HepG2 (cell line): ENCODE results near the gene DEFB112. TPM values are rescaled to one million over a fixed set of nuclear protein-coding genes. Genes with fewer than 3 reads are reported as not detected.

Experiments used
- ARNT2 ChIP-seq: sonication (generic); formaldehyde crosslinking; IDR thresholded peaks from 2 replicates; pipeline ENCODE4 v1.8.0; 2022; ENCODE audit warnings: mild to moderate bottlenecking, low read depth, missing genetic modification reagents, moderate library complexity
- ATF5 ChIP-seq: sonication (generic); formaldehyde crosslinking; IDR thresholded peaks from 2 replicates; pipeline ENCODE4 v1.4.0; 2020; ENCODE audit warnings: mild to moderate bottlenecking, low read depth, missing genetic modification reagents
- BORCS8-MEF2B ChIP-seq: sonication (generic); formaldehyde crosslinking; IDR thresholded peaks from 2 replicates; pipeline ENCODE4 v1.8.0; 2022; ENCODE audit warnings: mild to moderate bottlenecking, missing genetic modification reagents
- CEBPG ChIP-seq: IDR thresholded peaks from 2 replicates; pipeline ENCODE4 v1.6.1; 2016
- FOXC1 ChIP-seq: sonication (generic); formaldehyde crosslinking; IDR thresholded peaks from 2 replicates; pipeline ENCODE4 v1.8.0; 2022; ENCODE audit warnings: mild to moderate bottlenecking, missing genetic modification reagents, borderline replicate concordance
- FOXO1 ChIP-seq: sonication (generic); formaldehyde crosslinking; IDR thresholded peaks from 2 replicates; pipeline ENCODE4 v1.4.0; 2020; ENCODE audit warnings: missing genetic modification reagents
- GATAD2A ChIP-seq: IDR thresholded peaks from 2 replicates; pipeline ENCODE4 v1.6.1; 2016
- MNT ChIP-seq: fragments of 450-650 bp; IDR thresholded peaks from 2 replicates; pipeline ENCODE4 v1.6.1; 2016
- NCOR1 ChIP-seq: fragments of 200-600 bp; sonication (generic); IDR thresholded peaks from 2 replicates; pipeline ENCODE4 v1.7.0; 2017; ENCODE audit warnings: antibody characterized with exemption, low read length, borderline replicate concordance
- NFE2L2 ChIP-seq: fragments of 150-350 bp; IDR thresholded peaks from 2 replicates; pipeline ENCODE4 v1.6.1; 2014; ENCODE audit warnings: low read length
- PHF20 ChIP-seq: sonication (generic); formaldehyde crosslinking; IDR thresholded peaks from 2 replicates; pipeline ENCODE4 v1.5.0; 2020; ENCODE audit warnings: mild to moderate bottlenecking, missing genetic modification reagents
- PRPF4 ChIP-seq: fragments of 200-400 bp; formaldehyde crosslinking; IDR thresholded peaks from 2 replicates; pipeline ENCODE4 v1.6.1; 2016; ENCODE audit warnings: low read length, low read depth; ENCODE audit not compliant: poor library complexity, severe bottlenecking
- RFXAP ChIP-seq: sonication (generic); formaldehyde crosslinking; IDR thresholded peaks from 2 replicates; pipeline ENCODE4 v1.4.0; 2020; ENCODE audit warnings: missing genetic modification reagents, borderline replicate concordance
- ZBTB14 ChIP-seq: sonication (generic); formaldehyde crosslinking; IDR thresholded peaks from 2 replicates; pipeline ENCODE4 v1.4.0; 2020; ENCODE audit warnings: missing genetic modification reagents
- ZNF281 ChIP-seq: sonication (generic); formaldehyde crosslinking; IDR thresholded peaks from 2 replicates; pipeline ENCODE4 v1.4.0; 2020; ENCODE audit warnings: missing genetic modification reagents, borderline replicate concordance
- ZNF383 ChIP-seq: sonication (generic); formaldehyde crosslinking; IDR thresholded peaks from 2 replicates; pipeline ENCODE4 v1.4.0; 2020; ENCODE audit warnings: missing genetic modification reagents, mild to moderate bottlenecking, borderline replicate concordance
- ZNF460 ChIP-seq: sonication (generic); formaldehyde crosslinking; IDR thresholded peaks from 2 replicates; pipeline ENCODE4 v1.5.1; 2020; ENCODE audit warnings: missing genetic modification reagents, mild to moderate bottlenecking, borderline replicate concordance
- ZNF468 ChIP-seq: sonication (generic); formaldehyde crosslinking; IDR thresholded peaks from 2 replicates; pipeline ENCODE4 v1.8.0; 2022; ENCODE audit warnings: mild to moderate bottlenecking, moderate library complexity, missing genetic modification reagents
- ZNF549 ChIP-seq: sonication (generic); formaldehyde crosslinking; IDR thresholded peaks from 2 replicates; pipeline ENCODE4 v1.5.0; 2020; ENCODE audit warnings: missing genetic modification reagents
- ZNF777 ChIP-seq: sonication (generic); formaldehyde crosslinking; IDR thresholded peaks from 2 replicates; pipeline ENCODE4 v1.4.0; 2020; ENCODE audit warnings: missing genetic modification reagents
- ZNF781 ChIP-seq: sonication (generic); formaldehyde crosslinking; IDR thresholded peaks from 2 replicates; pipeline ENCODE4 v1.5.1; 2020; ENCODE audit warnings: borderline replicate concordance, mild to moderate bottlenecking, missing genetic modification reagents; ENCODE audit errors: not compliant biosample characterization
- ZNF790 ChIP-seq: sonication (generic); formaldehyde crosslinking; IDR thresholded peaks from 2 replicates; pipeline ENCODE4 v1.8.0; 2022; ENCODE audit warnings: missing genetic modification reagents, mild to moderate bottlenecking, borderline replicate concordance
- ZSCAN25 ChIP-seq: sonication (generic); formaldehyde crosslinking; IDR thresholded peaks from 2 replicates; pipeline ENCODE4 v1.8.0; 2022; ENCODE audit warnings: mild to moderate bottlenecking, missing genetic modification reagents
- polyA plus RNA-seq, 8 experiments: library from polyadenylated mRNA; depleted of rRNA in 3 of 8; stranded (reverse) in 7 of 8; unstranded in 1 of 8; fragments of >200 nt; fragmentation: Illumina TruSeq in 4 of 8; extraction: Trizol in 4 of 8; gene quantifications; 2 replicates each; pipeline versions ENCODE4 v1.2.1 to v1.2.3, GENCODE V29; 2011 to 2016; ENCODE audit warnings: low read depth in 4 of 8, missing spikeins in 1 of 8, mixed read lengths in 1 of 8; ENCODE audit not compliant: insufficient read depth in 1 of 8
- total RNA-seq, 5 experiments: library from RNA; depleted of rRNA; stranded (reverse); fragments of >200 nt; fragmentation: Illumina TruSeq; extraction: Trizol; gene quantifications; 2 replicates each; pipeline ENCODE4 v1.2.3, GENCODE V29; 2016; ENCODE audit warnings: low read depth in 1 of 5
- TF ChIP-seq, protein P1 (sequence below): sonication (generic); formaldehyde crosslinking; IDR thresholded peaks from 2 replicates; pipeline ENCODE4 v1.8.0; 2022; ENCODE audit warnings: missing genetic modification reagents, low read depth, mild to moderate bottlenecking, borderline replicate concordance

DEFB112 gene
- total and polyA plus RNA-seq, 2 of the 13 experiments (the other 11 are each of a cell fraction or from before 2014, with no cell fraction given) = not detected

- TF ChIP-seq ZNF281 (CRISPR knock-in tag) (peak; percentile 32; the same call in 1 of the 2 replicates), MNT (peak; percentile 61), GATAD2A (CRISPR knock-in tag) (peak; percentile 95), ZNF549 (no peak), ZNF790 (no peak), NCOR1 (peak; percentile 72), FOXC1 (peak; percentile 36; the same call in 1 of the 2 replicates), ZNF468 (no peak), BORCS8-MEF2B (CRISPR knock-in tag) (peak; percentile 61; the same call in 1 of the 2 replicates), ZSCAN25 (no peak), CEBPG (CRISPR knock-in tag) (peak; percentile 87), FOXO1 (peak; percentile 96), ATF5 (CRISPR knock-in tag) (no peak), ARNT2 (CRISPR knock-in tag) (no peak), PHF20 (no peak), ZNF383 (0 out of 2 replicates have a peak, but pooled peaks have one; percentile 63), RFXAP (CRISPR knock-in tag) (no peak), ZBTB14 (no peak), ZNF781 (CRISPR knock-in tag) (no peak), ZNF777 (CRISPR knock-in tag) (peak; percentile 39), ZNF460 (CRISPR knock-in tag) (peak; percentile 15; the same call in 1 of the 2 replicates), PRPF4 (no peak), NFE2L2 (peak; percentile 88)
- TF ChIP-seq, protein P1, sequence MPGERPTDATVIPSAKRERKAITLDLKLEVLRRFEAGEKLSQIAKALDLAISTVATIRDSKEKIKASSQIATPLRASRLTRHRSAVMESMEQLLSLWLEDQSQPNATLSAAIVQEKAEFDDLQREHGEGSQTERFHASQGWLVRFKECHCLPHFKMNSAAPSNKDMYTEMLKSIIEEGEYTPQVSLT (CRISPR knock-in tag) = no peak
These were observed 43.6 kb upstream of the DEFB112 start (continued) for GRCh38 chr6:50093116-50093937.
